DND-41 (cell line): ENCODE results near the gene TRAF3IP3.

Experiments used
- ATAC-seq: fragments of 200-7000 bp; cut with Tn5 transposase; 3 replicates; pipeline ENCODE4 v1.9.1; 2021; ENCODE audit warnings: low read depth; ENCODE audit not compliant: insufficient read depth
- DNase-seq: peaks from one replicate; pipeline ENCODE4 v3.0.0-alpha.2; 2020
- H2AFZ ChIP-seq: 2 replicates; pipeline ENCODE4 v1.6.0; 2012; ENCODE audit warnings: low read depth, low read length
- H3K27ac ChIP-seq: 2 replicates; pipeline ENCODE4 v1.5.1; 2012; ENCODE audit warnings: low read length, inconsistent platforms
- H3K27me3 ChIP-seq: fragments of 200-600 bp; sonication (generic); 2 replicates; pipeline ENCODE4 v1.6.0; 2012; ENCODE audit warnings: low read length, mild to moderate bottlenecking, inconsistent platforms; ENCODE audit not compliant: insufficient read depth, poor library complexity
- H3K36me3 ChIP-seq: 2 replicates; pipeline ENCODE4 v1.5.1; 2012; ENCODE audit warnings: low read length, inconsistent platforms; ENCODE audit not compliant: insufficient read depth
- H3K4me1 ChIP-seq: 2 replicates; pipeline ENCODE4 v1.5.1; 2012; ENCODE audit warnings: mild to moderate bottlenecking, low read length; ENCODE audit not compliant: insufficient read depth
- H3K4me2 ChIP-seq: 2 replicates; pipeline ENCODE4 v1.6.0; 2012; ENCODE audit warnings: mild to moderate bottlenecking, moderate library complexity, low read length, inconsistent platforms; ENCODE audit not compliant: insufficient read depth
- H3K4me3 ChIP-seq, 2 experiments: fragments of 200-600 bp in 1 of 2; shearing (Covaris generic) in 1 of 2; 2 replicates each; pipeline ENCODE4 v1.5.1; 2012 to 2016; ENCODE audit warnings: inconsistent platforms in 2 of 2, low read length in 2 of 2, mild to moderate bottlenecking in 2 of 2, low read depth in 1 of 2, moderate library complexity in 1 of 2
- H3K79me2 ChIP-seq: 2 replicates; pipeline ENCODE4 v1.6.0; 2012; ENCODE audit warnings: low read length, inconsistent platforms; ENCODE audit not compliant: insufficient read depth
- H3K9ac ChIP-seq: 2 replicates; pipeline ENCODE4 v1.6.0; 2012; ENCODE audit warnings: low read depth, mild to moderate bottlenecking, inconsistent platforms, low read length, moderate library complexity
- H3K9me3 ChIP-seq: 2 replicates; pipeline ENCODE4 v1.5.1; 2012; ENCODE audit warnings: low read length, moderate library complexity, mild to moderate bottlenecking, inconsistent platforms; ENCODE audit not compliant: insufficient read depth, severe bottlenecking
- H4K20me1 ChIP-seq: 2 replicates; pipeline ENCODE4 v1.6.0; 2012; ENCODE audit warnings: low read length; ENCODE audit not compliant: insufficient read depth
- EZH2 ChIP-seq: IDR thresholded peaks from 3 replicates; pipeline ENCODE4 v1.6.1; 2012; ENCODE audit warnings: borderline replicate concordance, low read depth, mild to moderate bottlenecking, moderate library complexity, low read length, inconsistent platforms; ENCODE audit not compliant: severe bottlenecking
- TF ChIP-seq, protein P1 (sequence below): IDR thresholded peaks from 2 replicates; pipeline ENCODE4 v1.5.1; 2012; ENCODE audit warnings: borderline replicate concordance, low read length, moderate library complexity, mild to moderate bottlenecking; ENCODE audit not compliant: poor library complexity, severe bottlenecking; ENCODE audit errors: extremely low read depth

The TRAF3IP3 gene

DNA sequence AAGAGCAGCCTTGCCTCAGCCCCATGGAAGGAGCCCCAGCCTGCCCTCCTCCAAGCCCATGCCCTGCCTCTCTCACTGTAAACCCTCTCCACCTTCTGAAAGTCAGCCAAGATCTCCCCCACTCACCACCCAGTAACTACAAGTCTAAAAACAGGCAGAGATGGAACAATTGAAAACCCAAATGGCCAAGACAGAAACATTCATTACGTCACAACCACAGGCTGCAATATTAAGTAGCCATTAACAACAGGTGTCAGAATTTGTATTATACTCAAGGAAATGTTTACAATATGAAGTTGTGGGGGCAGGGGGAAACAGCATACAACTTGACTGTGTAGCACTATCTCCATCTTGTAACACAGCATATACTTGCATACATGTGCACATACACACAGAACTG, 47.7 kb downstream of the TRAF3IP3 start:
- Histone ChIP-seq H3K9me3 (no peaks in the 10 kb centered on the region), H3K4me2 (no peak overlapping the region), H4K20me1 (no peaks in the 10 kb centered on the region), H3K36me3 (no peaks in the 10 kb centered on the region), H3K4me3 (no peak overlapping the region), H3K79me2 (no peaks in the 10 kb centered on the region), H2AFZ (no peak overlapping the region), H3K27ac (no peak overlapping the region), H3K9ac (no peak overlapping the region), H3K4me1 (no peaks in the 10 kb centered on the region), H3K27me3 (peaks cover 4% of the 10 kb centered on the region)
- no peak for ATAC-seq
- TF ChIP-seq EZH2 = no peak
- TF ChIP-seq, protein P1, sequence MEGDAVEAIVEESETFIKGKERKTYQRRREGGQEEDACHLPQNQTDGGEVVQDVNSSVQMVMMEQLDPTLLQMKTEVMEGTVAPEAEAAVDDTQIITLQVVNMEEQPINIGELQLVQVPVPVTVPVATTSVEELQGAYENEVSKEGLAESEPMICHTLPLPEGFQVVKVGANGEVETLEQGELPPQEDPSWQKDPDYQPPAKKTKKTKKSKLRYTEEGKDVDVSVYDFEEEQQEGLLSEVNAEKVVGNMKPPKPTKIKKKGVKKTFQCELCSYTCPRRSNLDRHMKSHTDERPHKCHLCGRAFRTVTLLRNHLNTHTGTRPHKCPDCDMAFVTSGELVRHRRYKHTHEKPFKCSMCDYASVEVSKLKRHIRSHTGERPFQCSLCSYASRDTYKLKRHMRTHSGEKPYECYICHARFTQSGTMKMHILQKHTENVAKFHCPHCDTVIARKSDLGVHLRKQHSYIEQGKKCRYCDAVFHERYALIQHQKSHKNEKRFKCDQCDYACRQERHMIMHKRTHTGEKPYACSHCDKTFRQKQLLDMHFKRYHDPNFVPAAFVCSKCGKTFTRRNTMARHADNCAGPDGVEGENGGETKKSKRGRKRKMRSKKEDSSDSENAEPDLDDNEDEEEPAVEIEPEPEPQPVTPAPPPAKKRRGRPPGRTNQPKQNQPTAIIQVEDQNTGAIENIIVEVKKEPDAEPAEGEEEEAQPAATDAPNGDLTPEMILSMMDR = no peak
- DNase-seq = no peak

DNA sequence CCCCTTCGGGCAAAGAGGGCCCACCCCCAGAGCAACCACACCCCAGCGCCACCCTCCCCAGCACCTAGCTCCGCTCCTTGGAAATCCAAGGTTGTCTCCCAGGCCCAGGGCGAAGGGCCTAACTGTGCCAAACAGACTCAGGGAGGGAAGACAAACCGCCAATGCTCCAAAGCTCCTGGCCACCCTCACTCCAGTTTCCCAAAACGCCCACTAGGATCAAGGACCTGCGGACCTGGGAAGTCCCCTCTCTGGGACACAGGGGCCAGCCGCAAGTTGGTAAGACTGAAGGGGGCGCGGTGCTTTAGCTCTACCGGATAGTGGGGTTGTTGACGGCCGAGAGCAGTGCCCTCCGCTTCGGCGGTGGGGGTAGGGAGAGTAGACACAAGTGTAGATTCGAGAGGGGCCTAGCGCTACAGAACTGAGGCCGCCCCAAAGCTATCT, 49.5 kb downstream of the TRAF3IP3 start:
- Histone ChIP-seq H3K36me3 (no peaks in the 10 kb centered on the region), H2AFZ (no peak overlapping the region), H4K20me1 (no peaks in the 10 kb centered on the region), H3K9ac (no peak overlapping the region), H3K79me2 (no peaks in the 10 kb centered on the region), H3K27me3 (peaks cover 4% of the 10 kb centered on the region), H3K4me3 (no peak overlapping the region), H3K9me3 (no peaks in the 10 kb centered on the region), H3K27ac (no peak overlapping the region), H3K4me1 (no peaks in the 10 kb centered on the region), H3K4me2 (no peak overlapping the region)
- DNase-seq = no peak
- TF ChIP-seq, protein P1 = no peak
- no peak for TF ChIP-seq EZH2
- no peak for ATAC-seq

DNA sequence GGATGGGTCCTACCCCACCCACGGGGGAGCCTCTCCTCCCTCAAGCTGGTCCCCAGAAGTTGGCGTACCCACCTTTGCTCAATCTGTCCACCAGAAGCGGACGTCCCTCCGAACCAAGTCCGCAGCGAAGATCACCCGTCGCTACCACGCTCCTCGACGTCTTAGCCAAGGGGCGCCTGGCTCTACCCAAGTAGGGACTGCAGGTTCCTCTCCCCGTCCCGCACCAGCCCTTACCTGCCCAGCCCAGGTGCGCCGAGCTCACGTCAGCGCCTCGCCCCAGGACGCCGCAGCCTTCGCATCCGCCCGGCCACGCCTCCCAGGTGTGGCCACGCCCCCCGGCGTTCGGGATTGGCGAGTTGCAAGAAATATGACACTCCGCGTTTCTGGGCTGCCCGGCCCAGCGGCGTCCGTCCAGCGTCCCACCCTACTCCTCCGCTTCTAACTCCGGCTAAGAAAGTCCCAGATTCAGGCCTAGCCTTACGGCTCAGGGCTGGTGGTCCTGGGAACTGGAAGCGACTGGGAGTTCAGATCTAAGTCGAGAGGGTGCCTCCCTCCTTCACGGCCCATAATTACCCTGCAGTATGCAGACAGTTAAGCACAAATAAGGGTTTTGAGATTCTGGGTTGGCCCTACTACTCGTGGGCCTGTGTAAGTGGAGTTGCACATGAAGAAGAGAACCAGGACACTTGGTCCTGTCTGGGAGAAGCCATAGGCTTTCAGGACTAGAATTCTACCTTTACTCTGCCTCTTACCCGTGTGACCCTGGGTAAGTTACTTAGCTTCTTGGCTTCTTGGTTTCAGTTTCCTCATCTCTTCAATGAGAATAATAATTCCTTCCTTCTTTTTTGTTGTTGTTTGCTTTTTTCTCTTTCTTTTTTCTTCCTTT, 50.3 kb downstream of the TRAF3IP3 start, which contains the start of gene IRF6:
Gene IRF6 (minus strand): TSS at position 268 of the 886 bp plus-strand sequence. CDS start 4,729 bp downstream, outside the sequence.
- H3K27ac ChIP-seq = no peak within 1 kb of the TSS

More for the DNA sequence above, 50.3 kb downstream of the TRAF3IP3 start, which contains the start of gene IRF6:
- H3K4me2 ChIP-seq = no peak within 1 kb of the TSS
- TF ChIP-seq EZH2 = no peak
- TF ChIP-seq, protein P1 = no peak
- H3K36me3 ChIP-seq = no peaks in the 10 kb centered on the region
- no peak within 1 kb of the TSS for H2AFZ ChIP-seq
- H3K4me1 ChIP-seq = no peaks in the 10 kb centered on the region
- no peak for ATAC-seq
- no peaks in the 10 kb centered on the region for H4K20me1 ChIP-seq
- H3K9ac ChIP-seq = no peak within 1 kb of the TSS
- H3K9me3 ChIP-seq = no peaks in the 10 kb centered on the region
- peaks cover 4% of the 10 kb centered on the region for H3K27me3 ChIP-seq
- no peaks in the 10 kb centered on the region for H3K79me2 ChIP-seq
- DNase-seq = no peak
- H3K4me3 ChIP-seq = no peak within 1 kb of the TSS
